AG09309 (cell line): Measurements from ENCODE around the gene HIVEP3.

Source experiments
- DNase-seq: peaks from one replicate; pipeline ENCODE4 v3.0.0-alpha.2; 2010; ENCODE audit warnings: low read depth
- H3K4me3 ChIP-seq: 2 replicates; pipeline ENCODE4 v1.5.1; 2011; ENCODE audit warnings: mild to moderate bottlenecking, low read depth, low read length, moderate library complexity; ENCODE audit not compliant: control insufficient read depth
- TF ChIP-seq, protein P1 (sequence below): IDR thresholded peaks from 2 replicates; pipeline ENCODE4 v1.5.1; 2011; ENCODE audit warnings: mild to moderate bottlenecking, low read depth, low read length, inconsistent platforms; ENCODE audit not compliant: insufficient read depth, control insufficient read depth; ENCODE audit errors: missing control alignments

The HIVEP3 gene

DNA sequence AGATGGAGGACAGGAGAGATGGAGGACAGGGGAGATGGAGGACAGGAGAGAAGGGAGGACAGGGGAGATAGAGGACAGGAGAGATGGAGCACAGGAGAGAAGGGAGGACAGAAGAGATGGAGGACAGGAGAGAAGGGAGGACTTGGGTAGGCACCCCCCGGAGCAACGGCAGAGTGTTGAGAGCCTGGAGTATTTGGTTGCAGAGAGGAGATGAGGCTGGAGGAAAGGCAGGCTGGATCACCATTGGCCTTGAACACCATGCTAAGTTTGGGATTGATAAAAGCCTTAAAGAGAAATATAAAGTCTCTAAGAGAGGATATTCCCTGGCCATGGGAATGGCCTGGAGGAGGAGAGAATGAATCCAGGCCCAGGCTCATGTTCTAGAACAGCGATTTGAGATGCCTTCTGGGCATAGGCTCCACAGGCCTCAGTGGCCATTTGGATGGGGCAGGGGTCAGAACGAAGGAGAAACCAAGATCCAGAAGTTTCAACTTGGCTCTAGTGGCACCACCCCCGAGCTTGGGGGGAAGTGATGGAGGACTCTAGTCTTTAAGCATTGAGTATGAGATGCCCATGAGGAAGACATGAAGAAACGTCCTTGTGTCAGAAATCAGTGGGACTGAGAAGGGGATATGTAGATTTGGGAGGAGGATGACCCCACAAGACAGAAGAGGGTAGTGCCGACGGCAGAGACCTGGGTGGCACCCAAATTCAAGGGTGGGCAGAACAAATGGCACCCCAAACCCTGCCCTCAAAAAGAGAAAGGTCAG lies 386.3 kb downstream of the HIVEP3 start:
- H3K4me3 ChIP-seq: no peak overlapping the region
- TF ChIP-seq, protein P1, sequence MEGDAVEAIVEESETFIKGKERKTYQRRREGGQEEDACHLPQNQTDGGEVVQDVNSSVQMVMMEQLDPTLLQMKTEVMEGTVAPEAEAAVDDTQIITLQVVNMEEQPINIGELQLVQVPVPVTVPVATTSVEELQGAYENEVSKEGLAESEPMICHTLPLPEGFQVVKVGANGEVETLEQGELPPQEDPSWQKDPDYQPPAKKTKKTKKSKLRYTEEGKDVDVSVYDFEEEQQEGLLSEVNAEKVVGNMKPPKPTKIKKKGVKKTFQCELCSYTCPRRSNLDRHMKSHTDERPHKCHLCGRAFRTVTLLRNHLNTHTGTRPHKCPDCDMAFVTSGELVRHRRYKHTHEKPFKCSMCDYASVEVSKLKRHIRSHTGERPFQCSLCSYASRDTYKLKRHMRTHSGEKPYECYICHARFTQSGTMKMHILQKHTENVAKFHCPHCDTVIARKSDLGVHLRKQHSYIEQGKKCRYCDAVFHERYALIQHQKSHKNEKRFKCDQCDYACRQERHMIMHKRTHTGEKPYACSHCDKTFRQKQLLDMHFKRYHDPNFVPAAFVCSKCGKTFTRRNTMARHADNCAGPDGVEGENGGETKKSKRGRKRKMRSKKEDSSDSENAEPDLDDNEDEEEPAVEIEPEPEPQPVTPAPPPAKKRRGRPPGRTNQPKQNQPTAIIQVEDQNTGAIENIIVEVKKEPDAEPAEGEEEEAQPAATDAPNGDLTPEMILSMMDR: no peak
- no peak for DNase-seq

- TF ChIP-seq, protein P1: no peak
- DNase-seq: no peak
- H3K4me3 ChIP-seq: no peak overlapping the region
These were observed 388.3 kb downstream of the HIVEP3 start for GRCh38 chr1:41530411-41530810.

- TF ChIP-seq, protein P1: no peak
- H3K4me3 ChIP-seq: no peak overlapping the region
- DNase-seq: no peak
These were observed 388.9 kb downstream of the HIVEP3 start for GRCh38 chr1:41529621-41530395.

GRCh38 chr1:41528726-41529605 lies 389.8 kb downstream of the HIVEP3 start:
- TF ChIP-seq, protein P1: no peak
- DNase-seq: no peak
- H3K4me3 ChIP-seq: no peak overlapping the region

GRCh38 chr1:41528106-41528505 lies 390.6 kb downstream of the HIVEP3 start:
- no peak for DNase-seq
- H3K4me3 ChIP-seq: no peak overlapping the region
- TF ChIP-seq, protein P1: no peak

- TF ChIP-seq, protein P1: no peak
- DNase-seq: no peak
- H3K4me3 ChIP-seq: no peak overlapping the region
These were observed 391.7 kb downstream of the HIVEP3 start for GRCh38 chr1:41526956-41527561.
